Lower leg skin (tissue), 3 donors: Measurements from ENCODE around the gene ADAM8.

Experiments
- POLR2A ChIP-seq, 2 donors: fragments of 450-650 bp; IDR thresholded peaks; one replicate each; pipeline ENCODE4 v1.6.1; 2016 to 2017; ENCODE audit warnings: antibody characterized with exemption in 2 of 2, mild to moderate bottlenecking in 1 of 2, moderate library complexity in 1 of 2
- TF ChIP-seq, protein P1 (sequence below), 3 donors: fragments of 450-650 bp; IDR thresholded peaks; one replicate each; pipeline ENCODE4 v1.5.1; 2016; ENCODE audit warnings: antibody characterized with exemption in 3 of 3, mild to moderate bottlenecking in 3 of 3, moderate library complexity in 2 of 3

DNA sequence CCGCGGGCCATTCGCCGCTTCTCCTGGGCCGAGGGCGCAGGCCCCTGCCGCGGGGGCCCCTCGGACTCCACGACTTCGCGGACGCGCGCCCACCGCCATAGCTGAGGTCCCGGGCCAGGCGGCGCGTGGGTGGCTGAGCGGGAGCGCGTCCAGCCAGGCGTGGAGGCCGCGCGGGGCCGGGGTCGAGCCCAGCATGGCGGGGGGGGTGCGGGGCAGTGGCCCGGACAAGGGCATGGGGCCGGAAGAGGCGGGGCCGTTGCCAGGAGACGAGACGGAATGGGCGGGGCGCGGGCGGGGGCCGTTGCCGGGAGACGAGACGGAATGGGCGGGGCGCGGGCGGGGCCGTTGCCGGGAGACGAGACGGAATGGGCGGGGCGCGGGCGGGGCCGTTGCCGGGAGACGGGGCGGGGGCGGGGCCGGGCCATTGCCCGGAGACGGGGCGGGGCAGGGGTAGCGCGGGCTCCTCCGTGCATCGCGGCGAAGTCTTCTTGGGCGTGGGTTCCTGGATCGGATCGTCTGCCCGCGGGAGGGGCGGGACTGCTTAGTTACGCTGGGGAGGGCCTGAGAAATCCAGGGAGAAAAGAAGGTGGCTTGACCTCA lies 14.8 kb downstream of the ADAM8 start:
- TF ChIP-seq, protein P1, sequence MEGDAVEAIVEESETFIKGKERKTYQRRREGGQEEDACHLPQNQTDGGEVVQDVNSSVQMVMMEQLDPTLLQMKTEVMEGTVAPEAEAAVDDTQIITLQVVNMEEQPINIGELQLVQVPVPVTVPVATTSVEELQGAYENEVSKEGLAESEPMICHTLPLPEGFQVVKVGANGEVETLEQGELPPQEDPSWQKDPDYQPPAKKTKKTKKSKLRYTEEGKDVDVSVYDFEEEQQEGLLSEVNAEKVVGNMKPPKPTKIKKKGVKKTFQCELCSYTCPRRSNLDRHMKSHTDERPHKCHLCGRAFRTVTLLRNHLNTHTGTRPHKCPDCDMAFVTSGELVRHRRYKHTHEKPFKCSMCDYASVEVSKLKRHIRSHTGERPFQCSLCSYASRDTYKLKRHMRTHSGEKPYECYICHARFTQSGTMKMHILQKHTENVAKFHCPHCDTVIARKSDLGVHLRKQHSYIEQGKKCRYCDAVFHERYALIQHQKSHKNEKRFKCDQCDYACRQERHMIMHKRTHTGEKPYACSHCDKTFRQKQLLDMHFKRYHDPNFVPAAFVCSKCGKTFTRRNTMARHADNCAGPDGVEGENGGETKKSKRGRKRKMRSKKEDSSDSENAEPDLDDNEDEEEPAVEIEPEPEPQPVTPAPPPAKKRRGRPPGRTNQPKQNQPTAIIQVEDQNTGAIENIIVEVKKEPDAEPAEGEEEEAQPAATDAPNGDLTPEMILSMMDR (IDR thresholded peaks at IDR 0.05): no peak
- peak in 1 of 2 donors; percentile 39 for TF ChIP-seq POLR2A (IDR thresholded peaks at IDR 0.05)
